Osteocyte (in vitro differentiated cells): ENCODE data around the gene PDS5A. TPM values are rescaled to one million over a fixed set of nuclear protein-coding genes. Genes with fewer than 3 reads are reported as not detected.

ENCODE experiments used
- DNase-seq: peaks from one replicate; pipeline ENCODE4 v3.0.0; 2021; ENCODE audit warnings: mixed read lengths; ENCODE audit not compliant: unreplicated experiment; ENCODE audit errors: extremely low spot score
- H3K27ac Mint-ChIP-seq: one replicate; pipeline ENCODE4 v1.8.0; 2021; ENCODE audit warnings: mild to moderate bottlenecking, mixed read lengths; ENCODE audit not compliant: unreplicated experiment
- H3K27me3 Mint-ChIP-seq: one replicate; pipeline ENCODE4 v1.8.0; 2021; ENCODE audit warnings: mixed read lengths; ENCODE audit not compliant: unreplicated experiment
- H3K36me3 Mint-ChIP-seq: one replicate; pipeline ENCODE4 v1.8.0; 2021; ENCODE audit warnings: mixed read lengths; ENCODE audit not compliant: unreplicated experiment
- H3K4me1 Mint-ChIP-seq: one replicate; pipeline ENCODE4 v1.8.0; 2021; ENCODE audit warnings: mixed read lengths; ENCODE audit not compliant: unreplicated experiment
- H3K4me3 Mint-ChIP-seq: one replicate; pipeline ENCODE4 v1.8.0; 2021; ENCODE audit warnings: mild to moderate bottlenecking, moderate library complexity, mixed read lengths; ENCODE audit not compliant: unreplicated experiment
- H3K9me3 Mint-ChIP-seq: one replicate; pipeline ENCODE4 v1.8.0; 2021; ENCODE audit warnings: mixed read lengths; ENCODE audit not compliant: unreplicated experiment
- CTCF ChIP-seq: fragments of 200-600 bp; sonication (generic); IDR thresholded peaks from 2 replicates; pipeline ENCODE4 v1.5.0; 2021; ENCODE audit warnings: antibody characterized with exemption, mild to moderate bottlenecking, moderate library complexity
- total RNA-seq: library from RNA; stranded (reverse); gene quantifications from 2 replicates; pipeline ENCODE4 v1.2.1, GENCODE V29; 2021

Gene PDS5A
- total RNA-seq, 1 donor from 2014 or later: 72.8 TPM

GRCh38 chr4:39941682-39942217, 36.0 kb downstream of the PDS5A start:
- no peak for DNase-seq
- H3K4me3 Mint-ChIP-seq: no peak overlapping the region
- H3K9me3 Mint-ChIP-seq: no peaks in the 10 kb centered on the region
- no peak for TF ChIP-seq CTCF
- no peak overlapping the region for H3K27ac Mint-ChIP-seq
- no peaks in the 10 kb centered on the region for H3K27me3 Mint-ChIP-seq
- peaks cover 33% of the 10 kb centered on the region for H3K4me1 Mint-ChIP-seq
- H3K36me3 Mint-ChIP-seq: no peaks in the 10 kb centered on the region

- H3K4me3 Mint-ChIP-seq: no peak overlapping the region
- TF ChIP-seq CTCF: no peak
- no peak for DNase-seq
- no peaks in the 10 kb centered on the region for H3K36me3 Mint-ChIP-seq
- H3K27me3 Mint-ChIP-seq: no peaks in the 10 kb centered on the region
- H3K27ac Mint-ChIP-seq: peak overlapping the region; percentile 50
- peaks cover 50% of the 10 kb centered on the region for H3K4me1 Mint-ChIP-seq
- H3K9me3 Mint-ChIP-seq: no peaks in the 10 kb centered on the region
Observed at GRCh38 chr4:39937683-39938268, 39.9 kb downstream of the PDS5A start.

- H3K27me3 Mint-ChIP-seq: no peaks in the 10 kb centered on the region
- H3K4me3 Mint-ChIP-seq: no peak overlapping the region
- DNase-seq: no peak
- H3K36me3 Mint-ChIP-seq: no peaks in the 10 kb centered on the region
- no peak for TF ChIP-seq CTCF
- H3K4me1 Mint-ChIP-seq: peaks cover 57% of the 10 kb centered on the region
- H3K27ac Mint-ChIP-seq: peak overlapping the region; percentile 21
- H3K9me3 Mint-ChIP-seq: no peaks in the 10 kb centered on the region
Observed at GRCh38 chr4:39936565-39937418, 40.9 kb downstream of the PDS5A start.

GRCh38 chr4:39933671-39934590, 43.8 kb downstream of the PDS5A start:
- Mint-ChIP-seq H3K9me3 (no peaks in the 10 kb centered on the region), H3K27me3 (no peaks in the 10 kb centered on the region), H3K27ac (peak overlapping the region; percentile 80), H3K4me3 (peak overlapping the region; percentile 3), H3K4me1 (peaks cover 55% of the 10 kb centered on the region), H3K36me3 (no peaks in the 10 kb centered on the region)
- DNase-seq: no peak
- TF ChIP-seq CTCF: no peak
